Smooth muscle cell (in vitro differentiated cells): ENCODE measurements around the gene RER1. TPM values are rescaled to one million over a fixed set of nuclear protein-coding genes. Genes with fewer than 3 reads are reported as not detected.

Experiments
- DNase-seq: peaks from one replicate; lab custom pipeline; 2025; ENCODE audit not compliant: unreplicated experiment; lab: John Stamatoyannopoulos, UW
- H2AFZ ChIP-seq: fragments of 200-600 bp; sonication (generic); 2 replicates; pipeline ENCODE4 v1.6.0; 2016; ENCODE audit warnings: antibody characterized with exemption, low read depth, mild to moderate bottlenecking
- H3F3A ChIP-seq: fragments of 200-600 bp; sonication (generic); 2 replicates; pipeline ENCODE4 v1.6.0; 2017; ENCODE audit warnings: antibody characterized with exemption, low read depth
- H3K27ac ChIP-seq: fragments of 200-600 bp; sonication (generic); 2 replicates; pipeline ENCODE4 v1.5.1; 2016; ENCODE audit warnings: low read depth, mild to moderate bottlenecking
- H3K27me3 ChIP-seq: fragments of 200-600 bp; sonication (generic); 2 replicates; pipeline ENCODE4 v1.6.1; 2016; ENCODE audit warnings: low read depth, mild to moderate bottlenecking
- H3K36me3 ChIP-seq: fragments of 200-600 bp; sonication (generic); 2 replicates; pipeline ENCODE4 v1.5.1; 2016; ENCODE audit warnings: low read depth
- H3K4me1 ChIP-seq: fragments of 200-600 bp; sonication (generic); 2 replicates; pipeline ENCODE4 v1.5.1; 2016; ENCODE audit warnings: low read depth
- H3K4me2 ChIP-seq: fragments of 200-600 bp; sonication (generic); 2 replicates; pipeline ENCODE4 v1.6.0; 2016; ENCODE audit warnings: mild to moderate bottlenecking
- H3K4me3 ChIP-seq: fragments of 200-600 bp; sonication (generic); 2 replicates; pipeline ENCODE4 v1.5.1; 2016; ENCODE audit warnings: mild to moderate bottlenecking
- H3K79me2 ChIP-seq: fragments of 200-600 bp; sonication (generic); 2 replicates; pipeline ENCODE4 v1.6.0; 2016; ENCODE audit warnings: low read depth, mild to moderate bottlenecking
- H3K9ac ChIP-seq: fragments of 200-600 bp; sonication (generic); 2 replicates; pipeline ENCODE4 v1.6.0; 2016; ENCODE audit warnings: low read depth
- H3K9me3 ChIP-seq: fragments of 200-600 bp; sonication (generic); replicated peaks from 2 replicates; pipeline ENCODE4 v1.5.1; 2016; ENCODE audit warnings: low read depth
- H4K20me1 ChIP-seq: fragments of 200-600 bp; sonication (generic); 2 replicates; pipeline ENCODE4 v1.6.0; 2016; ENCODE audit warnings: low read depth
- CTCF ChIP-seq: fragments of 200-600 bp; sonication (generic); IDR thresholded peaks from 2 replicates; pipeline ENCODE4 v1.5.1; 2017; ENCODE audit warnings: borderline replicate concordance, mild to moderate bottlenecking, antibody characterized with exemption; ENCODE audit not compliant: insufficient read depth, poor library complexity, severe bottlenecking
- WGBS: methylation state at CpG from one replicate; pipeline ENCODE4 v1.1.7; 2016; ENCODE audit warnings: low lambda C conversion rate; 5-methylcytosine and 5-hydroxymethylcytosine counted together
- polyA plus RNA-seq: library from polyadenylated mRNA; unstranded; fragments of >200 nt; fragmentation: Nextera tagmentation; extraction: Ambion mirVana; gene quantifications from 2 replicates; pipeline ENCODE4 v1.2.1, GENCODE V29; 2016
- total RNA-seq: library from RNA; depleted of rRNA; stranded (reverse); fragments of >200 nt; gene quantifications from 2 replicates; pipeline ENCODE4 v1.2.3, GENCODE V29; 2014

RER1 gene
- total and polyA plus RNA-seq, 2 experiments from 2014 or later, result 101 to 269 TPM

GRCh38 chr1:2344121-2344681, 47.4 kb upstream of the RER1 start:
- 91% methylated on average over 24 of the region's 24 CpGs for WGBS
- no peak overlapping the region for H3K4me2 ChIP-seq
- TF ChIP-seq CTCF, result no peak

GRCh38 chr1:2344744-2345296, 46.8 kb upstream of the RER1 start:
- no peak overlapping the region for H2AFZ ChIP-seq
- no peaks in the 10 kb centered on the region for H3K79me2 ChIP-seq
- H3K4me3 ChIP-seq, result no peak overlapping the region
- no peaks in the 10 kb centered on the region for H3K9me3 ChIP-seq
- no peaks in the 10 kb centered on the region for H3F3A ChIP-seq
- no peak for DNase-seq
- no peak overlapping the region for H3K27ac ChIP-seq
- no peaks in the 10 kb centered on the region for H3K27me3 ChIP-seq
- no peaks in the 10 kb centered on the region for H3K36me3 ChIP-seq
- no peaks in the 10 kb centered on the region for H4K20me1 ChIP-seq
- H3K4me1 ChIP-seq, result peaks cover 10% of the 10 kb centered on the region
- 96% methylated on average over 29 of the region's 29 CpGs for WGBS
- TF ChIP-seq CTCF, result no peak
- no peak overlapping the region for H3K9ac ChIP-seq
- no peak overlapping the region for H3K4me2 ChIP-seq

More at GRCh38 chr1:2344121-2344681, 47.4 kb upstream of the RER1 start:
- Histone ChIP-seq H3K9me3 (no peaks in the 10 kb centered on the region), H3K4me3 (no peak overlapping the region), H3K9ac (no peak overlapping the region), H3F3A (no peaks in the 10 kb centered on the region), H2AFZ (no peak overlapping the region), H3K4me1 (peaks cover 5% of the 10 kb centered on the region), H4K20me1 (no peaks in the 10 kb centered on the region), H3K27ac (no peak overlapping the region), H3K79me2 (no peaks in the 10 kb centered on the region), H3K36me3 (no peaks in the 10 kb centered on the region), H3K27me3 (no peaks in the 10 kb centered on the region)
- no peak for DNase-seq

GRCh38 chr1:2345297-2346075, 46.2 kb upstream of the RER1 start:
- H3K4me3 ChIP-seq, result no peak overlapping the region
- no peak overlapping the region for H3K9ac ChIP-seq
- no peak for TF ChIP-seq CTCF
- H3F3A ChIP-seq, result no peaks in the 10 kb centered on the region
- no peaks in the 10 kb centered on the region for H3K36me3 ChIP-seq
- no peaks in the 10 kb centered on the region for H3K79me2 ChIP-seq
- H3K27me3 ChIP-seq, result no peaks in the 10 kb centered on the region
- H3K27ac ChIP-seq, result no peak overlapping the region
- no peak for DNase-seq
- no peak overlapping the region for H3K4me2 ChIP-seq
- H3K4me1 ChIP-seq, result peaks cover 15% of the 10 kb centered on the region
- no peaks in the 10 kb centered on the region for H4K20me1 ChIP-seq
- H3K9me3 ChIP-seq, result no peaks in the 10 kb centered on the region
- 93% methylated on average over 24 of the region's 24 CpGs for WGBS
- H2AFZ ChIP-seq, result no peak overlapping the region
